Subcutaneous adipose tissue (tissue), 4 donors: Measurements from ENCODE around the gene ALDH4A1. TPM values are rescaled to one million over a fixed set of nuclear protein-coding genes. Genes with fewer than 3 reads are reported as not detected.

Experiments
- CTCF ChIP-seq: fragments of 450-650 bp; IDR thresholded peaks from one replicate; pipeline ENCODE4 v1.5.1; 2016; ENCODE audit warnings: low read depth, mild to moderate bottlenecking, control low read depth, antibody characterized with exemption, moderate library complexity
- total RNA-seq, 4 donors: library from RNA; depleted of rRNA; stranded (reverse); fragments of >200 nt; gene quantifications; one replicate each; pipeline ENCODE4 v1.1.0, GENCODE V29; 2016

The ALDH4A1 gene
- total RNA-seq, 4 donors from 2014 or later = 24.1 to 167 (median 49.8) TPM

GRCh38 chr1:18852501-18852900, 49.9 kb downstream of the ALDH4A1 start:
- TF ChIP-seq CTCF = no peak

- TF ChIP-seq CTCF = no peak
Observed at GRCh38 chr1:18849261-18849711, 53.1 kb downstream of the ALDH4A1 start.

- no peak for TF ChIP-seq CTCF
Observed at GRCh38 chr1:18840145-18840544, 62.2 kb downstream of the ALDH4A1 start.

GRCh38 chr1:18836654-18837053, 65.7 kb downstream of the ALDH4A1 start:
- TF ChIP-seq CTCF = no peak

- TF ChIP-seq CTCF = no peak
Observed at GRCh38 chr1:18831656-18832055, 70.7 kb downstream of the ALDH4A1 start.

GRCh38 chr1:18830596-18830995, 71.8 kb downstream of the ALDH4A1 start:
- TF ChIP-seq CTCF = no peak

- no peak for TF ChIP-seq CTCF
Observed at GRCh38 chr1:18829671-18830070, 72.7 kb downstream of the ALDH4A1 start.

- no peak for TF ChIP-seq CTCF
Observed at GRCh38 chr1:18828224-18828623, 74.1 kb downstream of the ALDH4A1 start.
